ENCODE measurements around the gene TAF15.

The TAF15 gene

GRCh38 chr17:35825206-35825605, 15.9 kb downstream of the TAF15 start:
- FAIRE-seq: no peak

DNA sequence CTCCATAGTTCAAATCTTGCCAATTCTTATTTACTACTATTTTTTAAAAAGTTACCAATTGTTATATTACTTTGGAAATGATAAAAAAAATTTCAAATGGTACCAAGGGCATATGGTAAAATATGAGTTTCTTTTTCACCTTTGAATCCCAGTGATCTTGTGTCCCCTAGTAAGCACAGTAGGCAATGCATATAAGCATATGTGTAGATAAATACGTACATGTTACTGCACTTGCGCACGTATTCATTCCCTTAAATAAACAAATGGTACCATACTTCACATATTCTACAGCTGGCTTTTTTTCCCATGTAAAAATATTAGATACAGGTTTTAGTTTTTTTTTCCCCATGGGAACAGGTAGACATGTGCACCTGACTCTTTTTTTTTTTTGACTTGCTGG, 31.8 kb downstream of the TAF15 start:
- no peak for FAIRE-seq

DNA sequence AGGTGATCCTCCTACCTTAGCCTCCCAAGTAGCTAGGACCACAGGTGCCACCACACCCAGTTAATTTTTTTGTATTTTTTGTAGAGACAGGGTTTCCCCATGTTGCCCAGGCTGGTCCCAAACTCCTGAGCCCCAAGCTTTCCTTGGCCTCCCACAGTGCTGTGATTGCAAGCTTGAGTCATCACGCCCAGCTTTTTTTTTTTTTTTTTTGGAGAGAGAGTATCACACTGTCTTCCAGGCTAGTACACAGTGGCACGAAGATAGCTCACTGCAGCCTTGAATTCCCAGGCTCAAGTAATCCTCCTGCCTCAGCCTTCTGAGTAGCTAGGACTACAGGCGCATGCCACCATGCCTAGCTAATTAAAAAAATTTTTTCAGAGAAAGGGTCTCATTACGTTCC, 32.2 kb downstream of the TAF15 start:
- FAIRE-seq: no peak

- FAIRE-seq: no peak
Measured at GRCh38 chr17:35842239-35842638, 33.0 kb downstream of the TAF15 start.

GRCh38 chr17:35843698-35844097, 34.4 kb downstream of the TAF15 start:
- no peak for FAIRE-seq

DNA sequence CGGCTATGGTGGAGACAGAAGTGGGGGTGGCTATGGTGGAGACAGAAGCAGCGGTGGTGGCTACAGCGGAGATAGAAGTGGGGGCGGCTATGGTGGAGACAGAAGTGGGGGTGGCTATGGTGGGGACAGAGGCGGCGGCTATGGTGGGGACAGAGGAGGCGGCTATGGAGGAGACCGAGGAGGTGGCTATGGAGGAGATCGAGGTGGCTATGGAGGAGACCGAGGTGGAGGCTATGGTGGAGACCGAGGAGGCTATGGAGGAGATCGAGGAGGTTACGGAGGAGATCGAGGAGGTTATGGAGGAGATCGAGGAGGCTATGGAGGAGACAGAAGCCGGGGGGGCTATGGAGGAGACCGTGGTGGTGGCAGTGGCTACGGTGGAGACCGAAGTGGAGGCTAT, 35.3 kb downstream of the TAF15 start:
- no peak for FAIRE-seq

DNA sequence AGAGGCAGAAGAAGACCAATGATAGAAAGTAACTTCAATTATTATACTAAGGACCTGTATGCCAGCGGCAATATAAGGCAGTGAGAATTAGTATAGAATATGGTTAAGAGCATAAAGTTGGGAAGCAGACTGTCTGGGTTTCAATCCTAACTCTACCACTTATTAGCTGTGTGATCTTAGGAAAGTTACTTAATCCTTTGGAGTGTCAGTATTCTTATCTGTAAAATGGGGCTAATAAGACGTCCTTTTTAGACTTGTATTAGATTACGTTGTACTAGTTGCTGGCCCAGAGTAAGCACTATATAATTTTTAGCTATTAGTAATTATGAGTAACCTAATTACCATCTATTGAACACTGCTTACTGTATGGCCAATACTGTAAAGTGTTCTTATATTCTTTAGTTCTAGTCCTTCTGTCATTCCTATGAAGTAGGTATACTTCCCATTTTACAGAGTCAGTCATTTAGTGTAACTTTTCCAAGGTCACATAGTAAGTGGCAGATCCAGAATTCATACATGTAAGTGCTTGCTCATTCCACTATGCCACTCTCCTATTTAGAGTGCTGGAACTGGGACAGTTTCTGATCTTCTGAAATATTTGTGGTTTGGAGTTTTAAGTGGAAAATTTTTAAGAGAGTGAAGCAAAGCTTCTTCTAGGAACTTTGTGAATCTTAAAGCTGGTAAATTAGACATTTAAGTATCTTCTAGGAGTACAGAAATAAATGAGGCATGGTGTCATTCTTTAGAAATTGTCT, 36.9 kb downstream of the TAF15 start:
- no peak for FAIRE-seq

- no peak for FAIRE-seq
Measured at GRCh38 chr17:35847006-35847405, 37.7 kb downstream of the TAF15 start.

GRCh38 chr17:35847633-35848373, 38.5 kb downstream of the TAF15 start:
- no peak for FAIRE-seq

- FAIRE-seq: no peak
Measured at GRCh38 chr17:35849469-35850348, 40.4 kb downstream of the TAF15 start.

DNA sequence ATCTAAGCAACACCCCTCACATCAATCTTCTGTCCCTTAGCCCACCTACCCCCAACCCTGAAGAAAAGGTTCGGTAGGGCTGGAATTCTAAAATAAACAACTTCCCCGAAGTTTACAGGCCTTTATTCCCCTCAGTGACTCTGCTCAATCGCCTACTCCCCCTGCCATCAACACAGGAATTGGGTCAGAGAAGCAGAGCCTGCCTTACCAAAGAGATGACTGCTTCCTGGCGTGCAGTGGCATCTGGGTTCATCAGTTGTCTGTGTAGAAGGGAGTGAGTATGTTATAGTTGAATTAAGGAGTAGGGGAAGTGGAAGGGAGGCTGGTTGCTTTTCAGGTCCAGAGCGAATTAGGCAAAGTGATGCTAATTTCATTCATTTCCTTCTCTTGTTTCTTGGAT, 46.7 kb downstream of the TAF15 start:
- no peak for FAIRE-seq

- FAIRE-seq: no peak
Measured at GRCh38 chr17:35856603-35857002, 47.3 kb downstream of the TAF15 start.

DNA sequence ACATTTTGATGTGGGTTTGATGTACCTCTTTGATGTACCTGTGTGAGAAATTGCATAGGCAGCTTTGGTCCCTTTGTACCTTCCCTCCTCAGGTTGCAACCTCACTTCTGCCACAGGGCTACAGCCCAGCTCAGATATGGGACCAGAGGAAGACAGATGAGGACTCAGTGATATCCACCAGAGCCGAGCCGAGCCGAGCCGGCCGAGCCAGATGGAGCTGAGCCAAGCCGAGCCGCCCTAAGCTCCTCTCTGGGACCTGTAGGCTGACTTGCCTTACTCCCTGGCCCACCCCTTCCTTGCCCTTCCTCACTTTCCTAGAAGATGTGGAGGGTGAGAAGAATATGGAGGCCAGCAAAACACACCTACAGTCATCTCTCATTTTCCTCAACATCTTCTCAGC, 55.6 kb downstream of the TAF15 start:
- no peak for FAIRE-seq

- no peak for FAIRE-seq
Measured at GRCh38 chr17:35865412-35866340, 56.4 kb downstream of the TAF15 start.

GRCh38 chr17:35866341-35866950, 57.2 kb downstream of the TAF15 start:
- FAIRE-seq: no peak

DNA sequence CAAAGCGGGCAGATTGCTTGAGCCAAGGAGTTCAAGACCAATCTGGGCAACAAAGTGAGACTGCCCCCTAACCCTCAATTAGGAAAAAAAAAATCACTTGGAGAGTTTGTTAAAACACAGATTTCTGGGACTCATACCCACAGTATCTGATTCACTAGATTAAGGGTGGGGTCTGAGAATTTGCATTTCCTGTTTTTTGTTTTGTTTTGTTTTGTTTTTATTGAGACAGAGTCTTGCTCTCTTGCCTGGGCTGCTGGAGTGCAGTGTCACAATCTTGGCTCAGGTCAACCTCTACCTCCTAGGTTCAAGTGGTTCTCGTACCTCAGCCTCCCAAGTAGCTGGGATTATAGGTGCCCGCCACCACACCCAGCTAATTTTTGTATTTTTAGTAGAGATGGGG, 58.3 kb downstream of the TAF15 start:
- FAIRE-seq: no peak

- FAIRE-seq: no peak
Measured at GRCh38 chr17:35868737-35869136, 59.5 kb downstream of the TAF15 start, which contains the start of gene HEATR9. TSS of gene HEATR9 (minus strand) at chr17:35868891. CDS start at chr17:35868742, 149 bp downstream.

- no peak for FAIRE-seq
Measured at GRCh38 chr17:35870906-35871819, 61.9 kb downstream of the TAF15 start.

GRCh38 chr17:35872196-35872980, 63.1 kb downstream of the TAF15 start:
- FAIRE-seq: no peak

Data from G401.6 (cell line).